H1 (cell line): ENCODE data around the gene MYO5A. TPM values are rescaled to one million over a fixed set of nuclear protein-coding genes. Genes with fewer than 3 reads are reported as not detected.

Experiments used
- CTCF ChIA-PET: fragments of 300-600 bp; sonication (Branson Sonifier 250); formaldehyde crosslinking; loops from one replicate; lab custom pipeline; 2021; ENCODE audit not compliant: partially characterized antibody; lab: Charles Lee
- POLR2A ChIA-PET: fragments of 300-600 bp; sonication (Branson Sonifier 250); formaldehyde crosslinking; loops from one replicate; lab custom pipeline; 2021; ENCODE audit warnings: inconsistent platforms; ENCODE audit not compliant: partially characterized antibody; lab: Charles Lee
- DNase-seq, 2 experiments: peaks; one replicate each; pipeline versions ENCODE4 v3.0.0 to v3.0.0-alpha.2; 2010 to 2022; ENCODE audit warnings: low spot score in 2 of 2, low read depth in 1 of 2, mixed read lengths in 1 of 2
- FAIRE-seq: peaks from 2 replicates; lab custom pipeline; 2011; peaks lifted over from hg19 to GRCh38; lab: Jason Lieb, UNC
- H2AFZ ChIP-seq: 2 replicates; pipeline ENCODE4 v1.8.1; 2012; ENCODE audit warnings: low read length, inconsistent platforms
- H2AK5ac ChIP-seq: 2 replicates; pipeline ENCODE4 v1.6.1; 2013; ENCODE audit warnings: low read depth, low read length
- H2BK120ac ChIP-seq: replicated peaks from 2 replicates; pipeline ENCODE3; 2013; ENCODE audit warnings: low read depth, low read length, inconsistent platforms
- H2BK12ac ChIP-seq: 2 replicates; pipeline ENCODE4 v1.6.1; 2013; ENCODE audit warnings: low read depth, low read length
- H2BK15ac ChIP-seq: 2 replicates; pipeline ENCODE4 v1.6.1; 2013; ENCODE audit warnings: low read length
- H2BK20ac ChIP-seq: 2 replicates; pipeline ENCODE4 v1.6.1; 2013; ENCODE audit warnings: low read length
- H2BK5ac ChIP-seq: 2 replicates; pipeline ENCODE4 v1.6.1; 2013; ENCODE audit warnings: low read depth, low read length
- H3K14ac ChIP-seq: 2 replicates; pipeline ENCODE4 v1.6.1; 2013; ENCODE audit warnings: inconsistent platforms; ENCODE audit not compliant: insufficient read length
- H3K18ac ChIP-seq: 2 replicates; pipeline ENCODE4 v1.6.1; 2013; ENCODE audit warnings: low read length; ENCODE audit errors: extremely low read depth
- H3K23ac ChIP-seq: 2 replicates; pipeline ENCODE4 v1.6.1; 2013; ENCODE audit warnings: inconsistent platforms; ENCODE audit not compliant: insufficient read length
- H3K23me2 ChIP-seq: 2 replicates; pipeline ENCODE4 v1.6.1; 2013; ENCODE audit warnings: low read depth, low read length
- H3K27ac ChIP-seq: 2 replicates; pipeline ENCODE4 v1.6.1; 2011; ENCODE audit warnings: low read depth, low read length, inconsistent platforms
- H3K27me3 ChIP-seq, 4 experiments: replicated peaks in 1 of 4; 1 replicate in 1 of 4; 2 replicates in 3 of 4; pipeline versions ENCODE4 v1.6.1 to v1.8.1; 2011 to 2013; ENCODE audit warnings: low read length in 3 of 4, mild to moderate bottlenecking in 3 of 4, inconsistent platforms in 2 of 4, mixed read lengths in 2 of 4, moderate library complexity in 1 of 4; ENCODE audit not compliant: control insufficient read depth in 3 of 4, insufficient read depth in 3 of 4; ENCODE audit errors: extremely low read depth in 1 of 4
- H3K36me3 ChIP-seq, 4 experiments: 2 replicates each; pipeline versions ENCODE4 v1.6.1 to v1.8.1; 2011 to 2013; ENCODE audit warnings: mild to moderate bottlenecking in 4 of 4, low read length in 3 of 4, moderate library complexity in 2 of 4, control low read depth in 1 of 4, inconsistent platforms in 1 of 4; ENCODE audit not compliant: insufficient read depth in 4 of 4, control insufficient read depth in 2 of 4
- H3K4ac ChIP-seq: replicated peaks from 2 replicates; pipeline ENCODE3; 2013; ENCODE audit warnings: low read length, low read depth, mixed read lengths, inconsistent platforms; ENCODE audit not compliant: insufficient read length
- H3K4me1 ChIP-seq, 4 experiments: replicated peaks in 1 of 4; 1 replicate in 1 of 4; 2 replicates in 3 of 4; pipeline versions ENCODE4 v1.6.1 to v1.8.1; 2011 to 2013; ENCODE audit warnings: low read length in 3 of 4, inconsistent platforms in 2 of 4, mixed read lengths in 1 of 4; ENCODE audit not compliant: insufficient read depth in 4 of 4, control insufficient read depth in 3 of 4
- H3K4me2 ChIP-seq, 2 experiments: 2 replicates each; pipeline versions ENCODE4 v1.6.1 to v1.8.1; 2011 to 2013; ENCODE audit warnings: low read depth in 2 of 2, low read length in 2 of 2, control low read depth in 1 of 2, inconsistent platforms in 1 of 2, mild to moderate bottlenecking in 1 of 2; ENCODE audit not compliant: insufficient read depth in 1 of 2
- H3K4me3 ChIP-seq, 4 experiments: fragments of 200-600, 300-600 bp in 1 of 4; sonication (generic), shearing (Covaris generic), sonication (Bioruptor Twin) in 1 of 4; 2 replicates each; pipeline versions ENCODE4 v1.5.1 to v1.8.1; 2011 to 2016; ENCODE audit warnings: low read length in 4 of 4, low read depth in 3 of 4, control low read depth in 2 of 4, inconsistent platforms in 2 of 4, mild to moderate bottlenecking in 2 of 4, mixed read lengths in 1 of 4, moderate library complexity in 1 of 4; ENCODE audit not compliant: insufficient read depth in 2 of 4; ENCODE audit errors: extremely low read depth in 1 of 4
- H3K56ac ChIP-seq: replicated peaks from 2 replicates; pipeline ENCODE3; 2013; ENCODE audit warnings: low read depth, mild to moderate bottlenecking, mixed read lengths, low read length, inconsistent platforms; ENCODE audit not compliant: insufficient read length
- H3K79me1 ChIP-seq: 2 replicates; pipeline ENCODE4 v1.6.1; 2013; ENCODE audit warnings: low read depth, low read length, control low read depth
- H3K79me2 ChIP-seq, 2 experiments: 2 replicates each; pipeline versions ENCODE4 v1.6.1 to v1.8.1; 2012 to 2013; ENCODE audit warnings: low read length in 2 of 2, mild to moderate bottlenecking in 2 of 2, inconsistent platforms in 1 of 2; ENCODE audit not compliant: insufficient read depth in 2 of 2, control insufficient read depth in 1 of 2
- H3K9ac ChIP-seq, 4 experiments: replicated peaks in 1 of 4; 1 replicate in 1 of 4; 2 replicates in 3 of 4; pipeline versions ENCODE4 v1.6.1 to v1.8.1; 2011 to 2013; ENCODE audit warnings: low read depth in 3 of 4, low read length in 3 of 4, control low read depth in 2 of 4, mild to moderate bottlenecking in 2 of 4, moderate library complexity in 2 of 4, inconsistent platforms in 1 of 4; ENCODE audit errors: extremely low read depth in 1 of 4
- H3K9me3 ChIP-seq, 2 experiments: 2 replicates each; pipeline versions ENCODE4 v1.6.1 to v1.8.1; 2012 to 2013; ENCODE audit warnings: mild to moderate bottlenecking in 2 of 2, moderate library complexity in 2 of 2, control low read depth in 1 of 2, inconsistent platforms in 1 of 2, low read depth in 1 of 2, low read length in 1 of 2, mixed read lengths in 1 of 2; ENCODE audit not compliant: insufficient read depth in 2 of 2
- H4K20me1 ChIP-seq, 2 experiments: replicated peaks in 1 of 2; 2 replicates each; pipeline versions ENCODE3 to v1.8.1; 2011 to 2013; ENCODE audit warnings: inconsistent platforms in 2 of 2, low read length in 2 of 2, mild to moderate bottlenecking in 1 of 2; ENCODE audit not compliant: insufficient read depth in 2 of 2, control insufficient read depth in 1 of 2
- H4K5ac ChIP-seq: 2 replicates; pipeline ENCODE4 v1.6.1; 2013; ENCODE audit warnings: low read length, low read depth, mixed read lengths, inconsistent platforms; ENCODE audit not compliant: insufficient read length
- H4K8ac ChIP-seq: 2 replicates; pipeline ENCODE4 v1.8.0; 2013; ENCODE audit warnings: mild to moderate bottlenecking, moderate library complexity, low read length, inconsistent platforms; ENCODE audit not compliant: insufficient read depth; ENCODE audit errors: extremely low read depth
- H4K91ac ChIP-seq: replicated peaks from 2 replicates; pipeline ENCODE3; 2013; ENCODE audit warnings: low read length, mixed read lengths, inconsistent platforms; ENCODE audit not compliant: insufficient read length
- BCL11A ChIP-seq, 2 experiments: IDR thresholded peaks; one replicate each; pipeline ENCODE4 v1.6.1; 2011; ENCODE audit warnings: low read depth in 2 of 2, low read length in 2 of 2, mild to moderate bottlenecking in 2 of 2
- CEBPB ChIP-seq: IDR thresholded peaks from 2 replicates; pipeline ENCODE4 v1.6.1; 2012; ENCODE audit warnings: low read depth, low read length
- CTBP2 ChIP-seq: IDR thresholded peaks from 2 replicates; pipeline ENCODE4 v1.7.0; 2011; ENCODE audit warnings: borderline replicate concordance, mild to moderate bottlenecking, moderate library complexity, mixed read lengths, low read length; ENCODE audit not compliant: insufficient read depth, insufficient read length
- EGR1 ChIP-seq: IDR thresholded peaks from 2 replicates; pipeline ENCODE4 v1.6.1; 2011; ENCODE audit warnings: low read depth, low read length, borderline replicate concordance
- KDM5A ChIP-seq: fragments of 200-600 bp; IDR thresholded peaks from 2 replicates; pipeline ENCODE4 v1.7.1; 2012; ENCODE audit warnings: mild to moderate bottlenecking, low read length, inconsistent platforms, mixed read lengths
- MAFK ChIP-seq: IDR thresholded peaks from 2 replicates; pipeline ENCODE4 v1.6.1; 2012; ENCODE audit warnings: low read depth, mild to moderate bottlenecking, improper control_type of control experiment, low read length
- NANOG ChIP-seq: IDR thresholded peaks from 2 replicates; pipeline ENCODE4 v1.6.1; 2011; ENCODE audit warnings: low read length, low read depth, mild to moderate bottlenecking, inconsistent platforms; ENCODE audit not compliant: insufficient read depth, poor library complexity, severe bottlenecking
- PHF8 ChIP-seq: fragments of 200-600 bp; sonication (generic); conservative IDR thresholded peaks from 2 replicates; pipeline ENCODE4 v1.7.1; 2012; ENCODE audit warnings: low read depth, mild to moderate bottlenecking, inconsistent platforms, low read length, moderate library complexity
- POLR2A ChIP-seq, 2 experiments: IDR thresholded peaks; 1 replicate in 1 of 2; 2 replicates in 1 of 2; pipeline ENCODE4 v1.6.1; 2011; ENCODE audit warnings: low read depth in 2 of 2, low read length in 2 of 2, mild to moderate bottlenecking in 2 of 2; ENCODE audit errors: control extremely low read depth in 1 of 2
- RBBP5 ChIP-seq: IDR thresholded peaks from 2 replicates; pipeline ENCODE4 v1.7.1; 2012; ENCODE audit warnings: low read depth, mild to moderate bottlenecking, inconsistent platforms, low read length, moderate library complexity, borderline replicate concordance
- RFX5 ChIP-seq: IDR thresholded peaks from 2 replicates; pipeline ENCODE4 v1.6.1; 2011; ENCODE audit warnings: low read depth, low read length, improper control_type of control experiment, borderline replicate concordance
- RNF2 ChIP-seq: fragments of 200-900, 300-1000 bp; sonication (generic); IDR thresholded peaks from 2 replicates; pipeline ENCODE4 v1.7.1; 2016; ENCODE audit warnings: borderline replicate concordance, low read depth, mild to moderate bottlenecking, antibody characterized with exemption, low read length; ENCODE audit not compliant: poor library complexity, severe bottlenecking; ENCODE audit errors: missing control alignments
- SIRT6 ChIP-seq: IDR thresholded peaks from one replicate; pipeline ENCODE4 v1.7.1; 2012; ENCODE audit warnings: low read length, inconsistent platforms
- YY1 ChIP-seq: IDR thresholded peaks from 2 replicates; pipeline ENCODE4 v1.6.1; 2011; ENCODE audit warnings: low read depth, mild to moderate bottlenecking, low read length
- WGBS, 2 experiments: shearing (Covaris generic) in 1 of 2; methylation state at CpG; one replicate each; pipeline versions ENCODE4 v1.1.6 to v1.1.7; 2013 to 2015; ENCODE audit warnings: low lambda C conversion rate in 2 of 2, mixed read lengths in 2 of 2, inconsistent platforms in 1 of 2, low coverage in 1 of 2, missing lambda C conversion rate in 1 of 2; ENCODE audit not compliant: insufficient replicate concordance in 2 of 2, insufficient coverage in 1 of 2, insufficient read length in 1 of 2; ENCODE audit errors: extremely low coverage in 1 of 2, missing lambda C conversion rate in 1 of 2; 5-methylcytosine and 5-hydroxymethylcytosine counted together
- polyA plus RNA-seq, 7 experiments: library from polyadenylated mRNA; depleted of rRNA in 3 of 7; stranded (reverse) in 5 of 7; unstranded in 2 of 7; fragments of >200 nt in 5 of 7; fragments of 200-250 nt in 2 of 7; gene quantifications; 1 replicate in 5 of 7; 2 replicates in 1 of 7; 4 replicates in 1 of 7; pipeline versions ENCODE4 v1.2.1 to v1.2.3, GENCODE V29; 2011 to 2013; ENCODE audit warnings: missing spikeins in 2 of 7, mixed read lengths in 2 of 7
- total RNA-seq: library from RNA; stranded (reverse); fragmentation: NEBNext Ultra II Directional; extraction: Animal tissue kit (Norgen Biotek cat#: 25700); gene quantifications from 2 replicates; pipeline ENCODE4 v1.2.1, GENCODE V29; 2021

Gene MYO5A
- total and polyA plus RNA-seq, 2 of the 8 experiments (the other 6 are each of a cell fraction or from before 2014, with no cell fraction given): 11.4 to 24.7 TPM

GRCh38 chr15:52480990-52481389 lies 47.7 kb downstream of the MYO5A start:
- Histone ChIP-seq H2BK20ac (no peak overlapping the region), H2BK12ac (no peak overlapping the region), H3K4me1 (peaks cover 0 to 3% (median 1%) of the 10 kb centered on the region in 4 experiments; a peak in 1 of 7 replicates), H4K91ac (no peak overlapping the region), H4K5ac (no peak overlapping the region), H3K23ac (no peak overlapping the region), H3K79me1 (no peaks in the 10 kb centered on the region), H3K4me2 (no peak overlapping the region), H3K56ac (no peak overlapping the region), H2BK15ac (no peak overlapping the region), H3K14ac (no peak overlapping the region), H2BK120ac (no peak overlapping the region), H3K36me3 (no peaks in the 10 kb centered on the region), H2AK5ac (no peak overlapping the region), H3K27me3 (no peaks in the 10 kb centered on the region), H2BK5ac (no peak overlapping the region), H3K18ac (no peak overlapping the region), H3K9ac (no peak overlapping the region), H4K20me1 (no peaks in the 10 kb centered on the region), H4K8ac (no peak overlapping the region), H3K27ac (no peak overlapping the region), H3K4ac (no peak overlapping the region), H2AFZ (no peak overlapping the region), H3K9me3 (peaks cover 5 to 6% of the 10 kb centered on the region in 2 experiments), H3K23me2 (no peaks in the 10 kb centered on the region; the same call in 1 of the 2 replicates), H3K4me3 (no peak overlapping the region), H3K79me2 (peaks cover 0 to 3% of the 10 kb centered on the region in 2 experiments; a peak in 2 of 4 replicates)
- ChIA-PET POLR2A (interaction anchor here (1.3 kb wide), 1 partner anchor 264 kb away, joined by 3 read pairs; no protein-coding TSS in a partner anchor), CTCF (no interaction called here)
- DNase-seq: no peak
- 96% methylated on average over 1 of the region's 1 CpG; no CpG with 5 or more reads in 1 of the 2 experiments for WGBS, 2 experiments
- FAIRE-seq: no peak
- TF ChIP-seq RNF2 (no peak), RFX5 (no peak), BCL11A (IDR thresholded peaks at IDR 0.05; ENCODE audit: low read depth in 2 of 2, low read length in 2 of 2) (no peak), POLR2A (IDR thresholded peaks at IDR 0.05; ENCODE audit: control extremely low read depth in 1 of 2, low read depth in 2 of 2, low read length in 2 of 2) (no peak), MAFK (no peak), EGR1 (no peak), YY1 (no peak), CEBPB (no peak), SIRT6 (no peak), NANOG (no peak), KDM5A (no peak), RBBP5 (no peak), CTBP2 (no peak), PHF8 (no peak)
